Eye (tissue), 1 donor: ENCODE data around the gene TOP1.
A peak's percentile ranks its signal among the peaks of the same experiment; 100 is the strongest.

ENCODE experiments used
- DNase-seq: peaks from one replicate; pipeline ENCODE4 v3.0.0-alpha.2; 2015

The TOP1 gene

DNA sequence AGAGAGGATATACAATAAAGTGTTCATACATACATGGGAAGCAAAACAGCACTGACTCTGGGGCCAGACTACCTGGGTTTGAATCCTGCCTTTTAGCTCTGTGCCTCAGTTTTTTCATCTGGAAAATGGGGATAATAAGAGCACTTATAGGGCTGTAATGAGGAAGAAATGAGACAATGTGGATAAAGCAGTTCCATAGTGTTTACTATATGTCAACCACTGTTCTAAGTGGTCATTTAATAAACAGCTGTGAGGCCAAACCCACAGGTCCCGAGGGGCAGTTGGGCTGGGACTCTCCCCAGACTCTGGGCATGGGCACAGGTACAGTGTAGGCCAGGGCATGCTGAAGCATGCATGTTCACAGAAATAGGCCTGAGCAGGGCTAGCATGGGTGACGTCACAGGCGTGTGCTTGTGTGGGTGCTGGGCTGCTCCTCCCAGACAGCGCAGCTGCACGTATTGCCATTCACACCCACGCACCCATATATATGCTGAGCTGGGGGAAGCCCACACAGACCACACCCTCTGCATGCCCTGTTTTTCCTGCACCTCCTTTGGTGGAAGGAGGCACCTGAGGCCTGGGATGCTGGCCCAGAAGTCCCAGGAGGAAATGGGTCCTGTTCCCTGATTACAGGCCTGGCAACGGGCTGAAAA, 105.2 kb downstream of the TOP1 start:
- no peak for DNase-seq

DNA sequence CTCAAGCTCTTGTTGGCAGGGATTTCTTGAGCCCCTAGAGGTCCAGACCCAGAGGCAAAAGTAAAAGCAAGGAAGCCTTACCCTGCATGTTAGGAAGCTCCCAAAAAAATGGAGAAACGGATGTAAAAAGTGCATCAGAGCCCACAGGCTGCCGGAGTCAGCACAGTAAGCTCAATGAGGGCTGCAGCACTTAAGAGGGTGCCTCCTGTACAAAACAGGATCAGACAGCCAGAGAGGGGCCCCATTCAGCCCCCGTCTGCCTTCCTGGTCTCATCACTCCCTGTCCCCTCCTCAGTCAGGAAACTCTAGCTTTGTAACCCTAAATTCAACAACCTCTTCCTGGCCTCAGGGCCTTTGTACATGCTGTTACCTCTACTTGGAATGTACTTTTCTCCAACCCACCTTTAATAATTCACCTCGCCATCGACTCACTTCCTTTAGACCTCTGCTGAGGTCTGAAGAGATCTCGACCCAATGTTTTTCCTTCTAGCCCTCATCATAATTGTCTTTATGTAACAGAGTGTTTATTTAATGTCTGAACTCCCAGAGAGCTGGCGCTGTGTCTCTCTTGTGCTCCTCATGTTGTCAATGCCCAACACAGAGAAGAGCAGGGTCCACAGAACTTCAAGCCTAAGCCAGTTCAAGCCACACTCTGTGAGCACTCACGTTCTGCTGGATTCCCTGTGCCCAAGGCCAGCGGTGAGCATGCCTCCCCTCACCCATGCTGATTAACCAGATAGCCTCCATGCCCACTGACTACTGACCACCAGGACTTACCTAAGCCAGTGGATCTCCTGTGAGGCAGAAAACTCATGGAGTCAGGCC, 106.0 kb downstream of the TOP1 start:
- DNase-seq: no peak

DNA sequence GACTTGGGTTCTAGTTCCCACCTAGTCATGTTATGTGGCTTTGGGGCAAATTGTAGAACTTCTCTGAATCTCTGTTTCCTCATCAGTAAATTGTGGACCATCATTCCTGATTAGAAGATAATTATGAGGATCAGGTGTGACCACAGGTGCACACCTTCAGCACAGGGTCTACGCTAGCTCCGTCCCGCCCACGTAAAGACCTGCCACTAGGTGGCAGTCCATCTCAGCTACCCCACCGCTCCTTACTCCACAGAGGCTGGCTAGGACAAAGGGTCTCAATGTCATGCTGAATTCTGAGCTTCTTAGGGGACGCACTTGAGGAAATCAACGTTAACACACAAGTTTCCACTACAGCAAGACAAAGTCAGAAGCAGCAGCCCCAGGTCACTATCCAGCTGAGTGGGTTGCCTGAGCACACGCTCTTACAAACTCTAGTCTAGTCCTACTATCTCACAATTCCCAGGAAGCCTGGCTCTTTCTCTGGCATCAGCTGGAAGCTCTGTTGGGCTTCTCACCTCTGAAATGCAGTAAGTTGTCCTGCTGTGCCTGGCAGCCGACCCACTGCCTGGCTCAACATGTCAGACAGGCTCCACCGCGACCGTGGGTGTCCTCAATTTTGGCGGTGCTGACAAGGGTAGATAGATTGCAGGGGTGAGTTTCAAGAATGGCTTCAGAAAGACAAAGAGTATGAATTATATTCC, 106.7 kb downstream of the TOP1 start:
- peak; percentile 48 for DNase-seq

DNA sequence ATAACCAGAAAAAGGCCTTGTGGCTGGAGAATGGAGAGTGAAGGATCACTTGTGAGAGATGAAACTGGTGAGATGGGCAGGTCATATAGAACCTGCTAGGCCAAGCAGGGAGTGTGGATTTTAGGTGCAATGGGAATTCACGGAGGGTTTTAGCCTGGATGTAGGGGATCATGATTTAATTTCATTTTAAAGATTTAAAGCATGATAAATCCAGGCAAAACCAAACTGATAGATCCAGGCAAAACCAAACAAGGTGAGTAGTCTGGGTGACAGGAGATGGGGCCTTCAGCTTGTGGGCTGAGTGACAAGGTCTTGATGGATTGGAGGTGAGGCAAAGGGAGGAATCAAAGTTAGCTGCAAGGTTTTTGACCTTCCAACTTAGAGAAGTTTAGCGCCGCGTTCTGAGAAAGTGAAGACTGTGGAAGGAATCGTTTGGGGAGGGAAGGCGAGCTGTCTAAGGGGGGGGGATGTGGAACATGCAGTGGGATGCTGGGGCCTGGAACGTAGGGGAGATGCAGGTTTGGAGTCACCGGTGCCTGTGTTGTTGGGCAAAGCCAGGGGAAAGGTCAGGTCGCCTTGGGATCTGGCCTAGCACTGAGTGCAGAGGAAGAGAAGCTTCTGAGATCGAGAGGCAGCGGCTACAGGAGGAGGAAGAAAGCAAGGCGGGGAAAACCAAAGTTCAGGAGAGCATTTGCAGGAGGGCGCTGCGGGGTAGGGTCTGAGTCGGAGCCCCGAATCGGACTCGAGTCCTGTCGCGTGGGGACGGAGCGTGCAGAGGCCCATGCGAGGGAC, 107.5 kb downstream of the TOP1 start:
- DNase-seq: peak; percentile 22

DNA sequence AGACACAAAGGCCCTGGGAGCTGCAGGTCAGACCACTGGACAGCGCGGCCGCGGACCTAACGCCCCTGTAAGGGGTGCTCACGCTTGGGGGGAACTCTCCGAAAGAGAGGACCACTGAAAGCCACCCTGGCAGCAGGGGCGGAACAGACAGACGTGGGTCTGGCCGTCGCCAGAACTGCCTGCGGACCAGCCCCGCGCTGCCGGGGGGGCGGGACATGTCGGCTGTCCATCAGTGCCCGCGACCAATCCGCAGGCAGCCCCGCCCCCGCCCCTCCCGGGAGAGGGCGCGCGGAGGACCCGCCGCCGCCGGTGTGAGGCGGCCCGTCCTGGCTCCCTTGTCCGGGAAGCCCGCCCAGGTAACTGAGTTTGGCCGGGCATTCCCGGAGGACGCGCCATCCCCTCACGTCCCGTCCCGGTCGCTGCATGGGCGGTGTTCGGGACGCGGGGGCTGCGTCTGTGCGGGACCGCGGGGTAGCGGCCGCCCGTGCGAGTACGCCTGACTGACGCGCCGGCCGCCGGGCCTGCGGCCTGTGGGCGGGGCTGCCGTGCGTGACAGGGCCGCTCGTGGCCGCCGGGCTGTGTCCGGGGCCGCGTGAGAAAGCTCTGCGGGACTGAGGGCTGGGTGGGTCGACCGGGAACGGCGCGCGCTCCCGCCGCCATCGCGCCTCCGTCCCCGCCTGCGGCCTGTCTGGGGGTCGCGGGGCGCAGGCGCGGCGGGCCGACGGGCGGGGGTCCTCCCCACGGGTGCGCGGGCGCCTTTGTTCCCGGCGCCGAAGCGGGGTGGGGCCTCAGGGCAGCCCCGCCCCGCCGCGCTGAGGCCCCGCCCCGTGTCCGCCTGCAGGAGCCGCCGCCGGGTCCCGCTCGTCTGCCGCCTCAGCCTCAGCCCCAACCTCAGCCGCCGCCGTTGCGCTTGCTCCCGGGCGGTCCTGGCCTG, 108.3 kb downstream of the TOP1 start, which contains the start of gene PLCG1:
Gene PLCG1 (plus strand): TSS at position 864 of the 934 bp plus-strand sequence. CDS start 99 bp downstream, outside the sequence.
- peak; percentile 96 for DNase-seq

DNA sequence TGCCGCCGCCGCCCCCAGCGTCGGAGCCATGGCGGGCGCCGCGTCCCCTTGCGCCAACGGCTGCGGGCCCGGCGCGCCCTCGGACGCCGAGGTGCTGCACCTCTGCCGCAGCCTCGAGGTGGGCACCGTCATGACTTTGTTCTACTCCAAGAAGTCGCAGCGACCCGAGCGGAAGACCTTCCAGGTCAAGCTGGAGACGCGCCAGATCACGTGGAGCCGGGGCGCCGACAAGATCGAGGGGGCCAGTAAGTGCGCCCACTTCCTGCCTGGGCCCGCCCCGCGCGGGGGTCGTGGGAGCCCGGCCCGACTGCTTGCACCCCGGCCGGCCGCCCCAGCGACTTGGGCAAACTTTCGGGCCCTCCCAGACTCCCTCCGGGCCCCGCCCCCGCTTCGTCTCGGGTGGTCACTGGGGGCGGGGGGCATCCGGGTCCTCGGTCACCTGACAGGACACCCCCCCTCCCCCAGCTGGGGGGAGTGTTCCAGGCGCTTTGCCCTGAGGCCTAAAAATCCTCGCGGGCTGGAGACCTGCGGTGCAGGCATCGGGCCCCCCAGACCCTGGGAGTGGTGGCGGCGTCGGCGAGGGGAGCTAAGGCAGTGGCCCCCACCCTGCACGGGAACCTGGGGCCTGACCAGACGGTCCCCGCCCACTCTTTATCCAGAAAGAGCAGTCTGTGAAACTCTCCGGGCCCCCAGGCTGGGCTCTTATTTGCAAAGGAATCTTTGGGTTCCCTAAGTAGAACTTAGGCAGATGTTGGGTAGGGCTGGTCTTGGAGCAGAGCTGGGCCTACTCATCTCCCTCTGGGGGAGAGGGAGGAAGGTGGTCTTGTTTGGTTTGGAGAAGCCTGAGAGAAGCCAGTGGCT, 109.2 kb downstream of the TOP1 start:
- peak; percentile 90 for DNase-seq

DNA sequence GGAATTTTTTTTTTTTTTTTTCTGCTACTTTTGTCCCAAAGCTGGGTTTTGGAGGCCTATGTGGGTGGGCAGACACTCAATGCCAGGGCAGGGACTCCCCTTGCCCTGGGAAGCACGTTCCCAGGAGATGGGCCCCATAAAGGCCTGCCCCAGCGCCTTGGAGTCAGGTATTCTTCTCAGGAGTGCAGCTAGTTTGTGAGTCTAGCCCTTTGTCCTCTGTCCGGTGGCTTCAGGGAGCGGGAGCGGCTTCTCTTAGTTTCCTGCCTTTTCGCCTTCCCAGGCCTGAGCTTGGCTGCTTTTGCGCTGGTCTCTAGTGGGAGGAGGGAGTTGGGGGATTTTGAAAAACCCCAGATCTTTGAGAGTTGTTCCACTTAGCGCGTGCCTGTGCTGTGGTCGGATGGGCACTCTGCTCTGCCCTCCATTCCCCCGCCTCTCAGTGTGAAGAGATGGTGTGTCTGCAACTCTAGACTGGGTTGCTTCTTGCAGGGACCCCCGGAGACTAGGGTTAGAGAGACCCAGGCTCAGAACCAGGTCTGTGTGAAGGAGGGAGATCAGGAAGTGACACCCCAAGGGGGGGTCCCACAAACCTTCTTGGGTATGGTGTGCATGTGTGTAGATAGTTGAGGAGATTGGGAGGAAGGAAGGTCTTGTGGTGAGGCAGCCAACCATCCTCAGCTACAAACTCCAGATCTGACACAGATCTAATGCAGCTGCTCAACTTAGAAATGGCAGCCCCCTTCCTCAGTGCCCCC, 110.0 kb downstream of the TOP1 start:
- peak; percentile 68 for DNase-seq

DNA sequence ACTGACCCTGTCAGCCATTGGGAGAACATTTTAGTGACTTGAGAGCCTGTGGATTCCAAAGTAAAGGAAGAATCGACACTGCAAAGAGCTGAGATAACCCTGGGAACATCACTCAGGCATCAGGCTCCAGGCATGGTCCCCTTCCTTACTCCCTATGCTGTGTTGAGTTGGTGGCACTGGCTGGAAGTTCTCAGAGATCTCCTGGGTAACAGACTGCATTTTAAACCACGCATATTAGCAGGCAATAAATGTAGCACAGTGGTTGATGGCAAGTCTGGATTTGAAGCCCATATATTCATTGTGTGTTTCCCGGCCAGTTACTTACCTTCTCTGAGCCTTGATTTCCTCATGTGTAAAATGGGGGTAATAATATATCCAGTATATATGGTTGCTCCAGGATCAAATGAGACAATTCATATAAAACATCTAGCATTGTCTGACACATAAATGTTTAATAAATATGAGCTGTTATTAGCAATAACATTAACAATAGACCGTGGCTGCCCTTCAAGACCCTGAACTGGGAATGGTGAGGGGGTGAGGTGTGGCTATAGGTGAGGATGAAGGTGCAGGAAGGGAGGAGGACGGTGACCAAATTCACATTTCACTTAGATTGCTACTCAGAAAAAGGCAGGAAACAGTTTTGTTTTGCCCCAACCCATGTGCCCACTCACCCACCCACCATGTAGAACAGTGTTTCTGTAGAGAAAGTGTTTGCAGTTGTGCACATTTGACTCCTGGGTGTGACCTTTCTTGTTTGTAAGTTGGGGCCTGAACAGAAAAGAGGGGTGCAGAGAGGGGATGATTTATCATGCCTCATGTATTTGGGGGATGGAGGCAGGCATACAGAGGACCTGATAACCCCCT, 110.8 kb downstream of the TOP1 start:
- DNase-seq: no peak

DNA sequence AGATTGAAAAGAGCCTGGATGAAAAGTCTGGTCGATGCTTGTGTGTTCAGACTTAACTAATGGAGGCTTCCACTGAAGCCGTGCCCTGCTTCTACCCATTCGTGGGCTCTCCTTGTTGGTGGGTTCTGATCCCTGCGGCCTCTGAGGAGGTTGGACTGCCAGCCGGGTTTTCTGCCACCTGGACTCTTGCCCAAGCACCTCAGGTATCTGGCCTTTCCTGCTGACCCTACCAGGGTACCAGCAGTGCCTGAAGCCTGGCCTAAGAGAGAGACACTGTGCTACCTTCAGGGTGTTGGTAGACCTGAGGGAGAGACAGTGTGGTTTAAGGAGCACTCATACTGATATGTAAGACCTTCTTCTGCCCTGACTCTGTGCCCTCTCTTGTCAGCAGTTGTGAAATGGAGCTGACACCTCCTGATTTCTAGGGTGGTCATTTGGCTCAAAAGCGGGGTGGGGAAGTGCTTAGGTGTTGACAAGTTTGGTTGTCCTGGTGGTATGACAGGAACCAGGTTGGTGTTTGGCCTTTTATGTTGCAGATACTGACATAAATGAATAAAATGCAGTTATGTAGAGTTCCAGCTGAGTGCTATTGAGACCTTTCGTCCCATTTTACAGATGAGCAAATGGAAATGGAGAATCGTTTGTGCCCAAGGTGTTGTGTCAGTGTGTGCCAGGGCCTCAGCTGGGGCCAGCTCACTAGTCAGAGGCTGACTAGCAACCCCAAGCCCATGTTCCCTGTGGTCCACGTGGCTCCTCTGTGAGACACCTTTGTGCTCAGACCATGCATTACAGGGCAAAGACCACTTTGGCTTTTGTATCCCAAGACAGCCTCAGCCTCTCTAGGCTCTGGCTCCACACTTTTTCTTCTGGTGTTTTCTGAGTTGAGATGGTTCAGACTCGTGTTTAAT, 111.9 kb downstream of the TOP1 start:
- DNase-seq: no peak

DNA sequence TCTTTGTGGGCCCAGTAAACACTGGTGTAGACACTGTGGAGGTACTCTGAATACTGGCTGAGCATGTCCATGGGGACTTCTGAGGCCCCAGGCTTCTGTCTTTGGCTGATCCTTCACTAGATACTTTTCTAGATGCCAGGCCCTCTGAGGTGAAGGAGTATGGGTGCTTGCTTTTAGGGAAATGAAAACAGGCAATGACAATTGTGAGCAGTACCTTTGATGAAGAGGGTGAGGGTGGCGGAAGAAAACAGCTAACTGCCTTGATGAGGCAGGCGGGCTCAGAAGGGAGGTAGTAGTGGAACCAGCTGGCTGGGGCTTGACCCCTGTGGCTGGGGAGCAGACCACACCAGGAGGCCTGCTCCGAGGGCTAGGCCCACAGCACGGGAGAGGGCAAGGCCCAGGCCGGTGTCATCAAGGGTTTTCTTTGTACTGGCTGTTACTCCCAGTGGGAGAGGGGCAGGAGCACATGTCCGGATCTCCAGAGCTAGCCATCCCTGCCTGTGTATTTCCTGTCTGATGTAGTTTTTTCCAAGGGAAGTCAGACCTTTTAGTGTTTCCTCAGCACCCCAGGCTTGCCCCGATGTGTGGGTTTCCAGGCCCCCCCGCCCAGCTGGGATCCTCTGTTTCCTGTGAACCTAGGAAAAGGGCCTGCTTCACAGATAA, 112.7 kb downstream of the TOP1 start:
- no peak for DNase-seq

DNA sequence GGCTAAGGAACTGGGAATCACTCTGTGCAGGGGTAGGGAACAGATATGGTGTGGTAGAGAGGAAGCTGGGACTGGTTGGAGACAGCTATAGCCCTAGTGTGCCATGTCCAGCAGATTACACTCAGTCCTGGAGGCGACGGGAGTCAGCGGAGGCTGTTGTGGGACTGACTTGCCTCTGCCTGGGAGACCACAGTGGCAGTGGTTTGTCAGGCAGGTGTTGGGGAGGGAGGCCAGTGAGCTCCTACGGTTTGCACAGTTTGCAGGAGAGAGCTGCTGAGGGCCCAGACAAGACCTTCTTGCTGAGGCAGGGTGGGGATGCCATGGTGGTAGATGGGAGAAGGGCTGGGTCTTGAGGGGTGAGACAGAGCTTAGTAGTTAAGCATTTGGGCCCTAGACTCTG, 113.6 kb downstream of the TOP1 start:
- no peak for DNase-seq

DNA sequence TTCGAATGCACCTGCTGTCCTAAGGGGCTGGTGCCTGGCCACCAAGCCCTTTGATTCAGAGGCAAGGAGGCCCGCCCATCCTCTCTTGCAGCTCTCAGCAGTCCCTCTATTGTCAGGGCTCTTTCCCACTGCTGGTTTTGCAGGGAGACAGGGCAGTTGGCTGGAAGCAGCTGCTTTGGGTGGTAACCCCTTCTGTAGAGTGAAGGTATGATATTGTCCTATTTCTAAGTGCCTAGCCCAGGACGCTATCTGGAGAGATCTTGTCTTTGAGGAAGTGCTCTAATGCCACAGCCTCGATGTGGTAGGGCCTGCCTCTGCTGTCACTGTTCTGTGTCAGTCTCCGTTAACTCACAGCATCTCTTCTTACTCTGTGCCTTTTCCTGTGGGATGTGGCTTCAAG, 114.3 kb downstream of the TOP1 start:
- DNase-seq: no peak

DNA sequence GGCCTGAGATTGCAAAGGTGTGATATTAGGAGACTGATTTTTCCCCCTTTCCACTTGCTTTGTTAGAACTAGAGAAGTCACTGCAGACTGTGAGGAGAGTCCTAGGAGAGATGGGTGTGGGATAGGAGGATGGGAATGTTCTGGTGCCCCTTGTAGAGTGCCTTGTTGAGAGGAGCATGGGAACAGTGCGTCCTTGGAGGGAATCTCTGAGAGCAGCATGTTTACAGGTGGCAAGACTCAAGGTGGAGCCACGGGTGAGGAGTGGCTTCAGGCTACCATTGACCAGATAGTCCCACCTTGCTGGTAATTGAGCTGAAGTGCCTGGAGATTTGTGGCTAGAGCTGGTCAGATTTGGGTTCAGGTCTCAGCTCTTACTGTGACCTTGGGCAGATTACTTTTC, 114.7 kb downstream of the TOP1 start:
- DNase-seq: no peak

DNA sequence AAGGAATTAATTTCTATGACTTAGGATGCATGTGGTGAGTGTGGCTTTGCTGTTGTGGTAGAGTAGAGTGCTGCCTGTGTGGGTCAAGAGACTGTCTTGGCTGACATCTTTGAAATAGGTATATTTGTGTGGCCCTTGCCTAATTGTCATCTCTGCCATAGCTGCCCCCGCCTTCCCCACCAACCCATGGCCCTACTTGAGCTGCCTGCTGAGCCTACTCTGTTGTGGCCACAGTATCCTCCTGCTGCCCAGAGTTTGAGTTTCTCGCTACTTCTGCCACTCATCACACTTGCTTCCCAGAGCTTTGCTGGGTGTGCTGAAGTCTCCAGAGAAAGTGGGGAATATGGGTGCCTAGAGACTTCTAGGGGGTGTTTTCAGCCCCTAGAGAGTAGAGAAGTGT, 116.7 kb downstream of the TOP1 start:
- no peak for DNase-seq

DNA sequence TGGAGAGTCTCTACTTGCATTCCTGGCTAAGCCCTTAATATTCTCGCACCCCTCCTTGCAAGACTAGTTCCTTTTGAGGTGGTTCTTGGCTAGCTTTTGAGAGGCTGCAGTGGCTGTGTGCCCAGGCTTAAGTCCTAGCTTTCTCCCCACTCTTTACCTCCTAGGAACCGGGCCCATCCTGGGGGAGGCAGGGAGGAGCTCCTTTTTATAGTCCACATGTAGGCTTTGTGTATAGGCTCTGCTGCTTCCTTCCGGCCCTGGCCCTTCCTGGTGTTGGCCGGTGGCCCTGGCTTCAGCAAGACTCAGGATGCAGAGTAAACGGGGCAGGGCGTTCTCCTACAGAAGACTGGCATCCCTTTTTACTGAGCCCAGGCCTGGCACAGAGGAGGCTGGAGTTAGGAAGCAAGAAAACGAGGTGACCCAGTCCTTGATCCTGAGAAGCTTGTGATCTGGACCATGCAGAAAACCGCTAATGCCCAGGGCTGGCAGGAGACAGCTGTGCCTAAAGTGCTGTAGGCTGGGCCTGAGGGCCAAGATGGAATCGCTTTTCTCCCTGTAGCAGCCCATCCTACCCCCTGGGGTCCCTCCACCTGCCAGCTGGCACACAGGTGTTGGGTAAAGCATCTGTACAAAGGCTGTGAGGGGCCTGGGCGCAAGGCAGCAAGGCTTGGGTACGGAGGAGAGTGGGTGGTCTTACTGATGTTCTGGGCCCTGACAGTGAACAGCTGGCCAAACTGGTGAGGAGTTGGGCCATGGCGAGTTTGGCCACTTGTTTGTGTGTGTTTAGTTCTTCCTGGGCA, 117.4 kb downstream of the TOP1 start:
- DNase-seq: no peak

DNA sequence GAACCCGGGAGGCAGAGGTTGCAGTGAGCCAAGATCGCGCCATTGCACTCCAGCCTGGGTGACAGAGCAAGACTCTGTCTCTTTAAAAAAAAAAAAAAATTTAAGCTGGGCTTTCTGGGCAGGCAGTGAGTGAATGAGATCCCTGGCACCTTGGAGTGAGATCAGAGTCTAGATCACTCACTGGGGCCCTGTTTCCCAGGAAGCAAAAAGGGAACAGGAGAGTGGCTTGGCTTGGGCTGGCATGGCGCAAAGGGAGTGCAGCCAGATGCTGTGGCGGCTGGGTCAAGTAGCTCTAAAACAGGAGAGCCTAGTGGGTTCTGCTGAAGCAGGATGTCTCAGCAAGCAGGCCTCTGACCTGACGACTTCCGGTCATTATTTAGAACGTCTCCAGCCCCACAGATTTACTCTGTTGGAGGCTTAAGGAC, 119.2 kb downstream of the TOP1 start:
- no peak for DNase-seq
